ENCODE data around the gene GPNMB. TPM values are rescaled to one million over a fixed set of nuclear protein-coding genes. Genes with fewer than 3 reads are reported as not detected.
A peak's percentile ranks its signal among the peaks of the same experiment; 100 is the strongest.

The GPNMB gene
- total and polyA plus RNA-seq, 2 of the 13 experiments (the other 11 are each of a cell fraction or from before 2014, with no cell fraction given), result 1.1 to 1.6 TPM

- TF ChIP-seq STAG1 (CRISPR knock-in tag; IDR thresholded peaks at IDR 0.05) (peak; percentile 89), RAD21 (CRISPR knock-in tag; IDR thresholded peaks at IDR 0.05) (peak; percentile 75), KDM2A (CRISPR knock-in tag; IDR thresholded peaks at IDR 0.05; ENCODE audit: borderline replicate concordance, low read depth) (0 out of 2 replicates have a peak, but pooled peaks have one; percentile 25), CSRNP1 (CRISPR knock-in tag; IDR thresholded peaks at IDR 0.05) (no peak), SNAI1 (CRISPR knock-in tag; IDR thresholded peaks at IDR 0.05; ENCODE audit: borderline replicate concordance) (no peak)
Observed at GRCh38 chr7:23261843-23262452, 15.4 kb downstream of the GPNMB start (continued).

- Histone ChIP-seq H4K20me1 (ENCODE audit: insufficient read depth, low read length) (no peaks in the 10 kb centered on the region), H2AFZ (ENCODE audit: low read length) (peak overlapping the region; percentile 8), H3K9me3 (ENCODE audit: low read length) (no peaks in the 10 kb centered on the region), H3K36me3 (replicated peaks in 1 of 2; ENCODE audit: control insufficient read depth in 1 of 2, insufficient read depth in 2 of 2, low read length in 2 of 2) (no peaks in the 10 kb centered on the region), H3K27me3 (ENCODE audit: control insufficient read depth in 1 of 2, insufficient read depth in 2 of 2, low read length in 2 of 2) (peaks cover 2 to 14% of the 10 kb centered on the region in 2 experiments; a peak in 2 of 5 replicates), H3K9ac (ENCODE audit: insufficient read depth, low read depth, low read length) (no peak overlapping the region), H3K27ac (ENCODE audit: extremely low read length, insufficient read depth, low read length) (no peak overlapping the region), H3K79me2 (ENCODE audit: insufficient read depth, low read length) (no peaks in the 10 kb centered on the region), H3K4me3 (replicated peaks in 1 of 3; ENCODE audit: insufficient read depth in 1 of 3, low read depth in 2 of 3, low read length in 3 of 3) (no peak overlapping the region), H3K4me1 (ENCODE audit: insufficient read depth, low read length) (no peaks in the 10 kb centered on the region; the same call in 1 of the 2 replicates), H3K4me2 (ENCODE audit: low read depth, low read length) (peak overlapping the region; percentile 13; the same call in 1 of the 2 replicates)
- ChIA-PET POLR2A (no interaction called here), CTCF (ENCODE audit: low intra/inter-chr PET ratio, low total read pairs) (no interaction called here)
- TF ChIP-seq ZNF7 (CRISPR knock-in tag; IDR thresholded peaks at IDR 0.05), result no peak
- intact Hi-C loops (cut with micrococcal nuclease; ENCODE audit: unreplicated experiment), result loop anchor here (10.0 kb wide), 1 partner anchor 160 kb away; the partner anchor contains the start of gene KLHL7
- 22% methylated on average over 6 of the region's 7 CpGs for WGBS (ENCODE audit: low lambda C conversion rate)
- in situ Hi-C loops (cut with HindIII; ENCODE audit: extremely low pct_ligation_motif_present, low pct_unique_long_range_greater_than_20kb), result loop anchor here (25.0 kb wide), 1 partner anchor 447 kb away; the partner anchor contains the start of gene STK31
- DNase-seq (ENCODE audit: low spot score) (no peak), ATAC-seq (no peak), FAIRE-seq (no peak)
- no TSS peak for BruUV-seq (replicated peaks)
Observed at GRCh38 chr7:23264916-23265458, 18.4 kb downstream of the GPNMB start.

All from HepG2 (cell line).